ENCODE measurements around the gene TLE6. TPM values are rescaled to one million over a fixed set of nuclear protein-coding genes. Genes with fewer than 3 reads are reported as not detected.

Gene TLE6
- total RNA-seq, 1 donor from 2014 or later = 21.0 TPM

- Mint-ChIP-seq H3K4me3 (ENCODE audit: low read depth) (no peak overlapping the region), H3K36me3 (ENCODE audit: insufficient read depth) (peaks cover 24% of the 10 kb centered on the region), H3K4me1 (ENCODE audit: low read depth) (no peaks in the 10 kb centered on the region), H3K27ac (no peak overlapping the region), H3K9me3 (ENCODE audit: low read depth) (no peaks in the 10 kb centered on the region), H3K27me3 (no peaks in the 10 kb centered on the region)
- no peak for DNase-seq (ENCODE audit: low spot score, unreplicated experiment)
- TF ChIP-seq, protein P1, sequence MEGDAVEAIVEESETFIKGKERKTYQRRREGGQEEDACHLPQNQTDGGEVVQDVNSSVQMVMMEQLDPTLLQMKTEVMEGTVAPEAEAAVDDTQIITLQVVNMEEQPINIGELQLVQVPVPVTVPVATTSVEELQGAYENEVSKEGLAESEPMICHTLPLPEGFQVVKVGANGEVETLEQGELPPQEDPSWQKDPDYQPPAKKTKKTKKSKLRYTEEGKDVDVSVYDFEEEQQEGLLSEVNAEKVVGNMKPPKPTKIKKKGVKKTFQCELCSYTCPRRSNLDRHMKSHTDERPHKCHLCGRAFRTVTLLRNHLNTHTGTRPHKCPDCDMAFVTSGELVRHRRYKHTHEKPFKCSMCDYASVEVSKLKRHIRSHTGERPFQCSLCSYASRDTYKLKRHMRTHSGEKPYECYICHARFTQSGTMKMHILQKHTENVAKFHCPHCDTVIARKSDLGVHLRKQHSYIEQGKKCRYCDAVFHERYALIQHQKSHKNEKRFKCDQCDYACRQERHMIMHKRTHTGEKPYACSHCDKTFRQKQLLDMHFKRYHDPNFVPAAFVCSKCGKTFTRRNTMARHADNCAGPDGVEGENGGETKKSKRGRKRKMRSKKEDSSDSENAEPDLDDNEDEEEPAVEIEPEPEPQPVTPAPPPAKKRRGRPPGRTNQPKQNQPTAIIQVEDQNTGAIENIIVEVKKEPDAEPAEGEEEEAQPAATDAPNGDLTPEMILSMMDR (IDR thresholded peaks at IDR 0.05; ENCODE audit: unreplicated experiment) = no peak
These were observed 36.8 kb downstream of the TLE6 start for GRCh38 chr19:3014135-3014534.

DNA sequence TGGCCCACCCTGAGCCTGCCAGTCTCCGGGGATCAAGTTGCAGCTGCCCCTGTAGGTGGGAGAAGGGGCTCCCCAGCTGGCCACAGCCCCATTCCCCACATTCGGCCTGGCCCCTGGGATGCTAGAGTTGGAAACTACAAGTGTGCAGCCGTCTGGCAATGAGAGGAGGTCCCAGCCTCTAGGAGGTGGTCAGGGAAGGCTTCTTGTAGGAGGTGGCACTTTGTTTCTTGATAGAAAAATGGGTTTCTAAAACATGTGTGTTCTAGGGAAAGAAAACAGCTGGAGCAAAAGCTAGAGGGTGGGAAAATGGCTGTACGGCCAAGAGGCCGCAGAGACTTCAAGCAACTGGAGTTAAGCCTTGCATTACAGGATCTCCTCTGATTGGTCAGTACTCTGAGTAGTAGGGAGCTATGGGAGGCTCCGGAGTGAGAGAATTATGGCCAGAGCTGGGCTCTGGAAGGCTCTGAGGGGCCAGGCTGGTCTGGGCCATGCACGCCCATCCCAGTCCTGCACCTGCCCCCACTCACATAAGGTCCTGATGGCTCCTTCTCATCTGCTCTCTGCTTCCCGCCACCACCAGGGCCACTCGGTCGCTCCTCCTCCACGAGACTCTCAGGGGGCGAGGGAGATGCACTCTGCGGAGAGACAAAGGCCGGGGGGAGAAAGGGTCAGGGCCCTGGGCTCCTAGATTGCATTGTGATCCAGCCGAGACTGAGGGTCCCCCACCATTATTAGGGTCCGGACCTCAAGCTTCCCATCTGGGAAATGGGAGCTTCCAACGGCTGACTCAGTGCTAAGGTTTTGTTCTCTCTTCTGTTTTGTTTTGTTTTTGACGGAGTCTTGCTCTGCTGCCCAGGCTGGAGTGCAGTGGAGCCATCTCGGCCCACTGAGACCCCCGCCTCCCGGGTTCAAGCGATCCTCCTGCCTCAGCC is 38.0 kb downstream of the TLE6 start:
- Mint-ChIP-seq H3K27me3 (no peaks in the 10 kb centered on the region), H3K4me1 (ENCODE audit: low read depth) (no peaks in the 10 kb centered on the region), H3K9me3 (ENCODE audit: low read depth) (no peaks in the 10 kb centered on the region), H3K4me3 (ENCODE audit: low read depth) (no peak overlapping the region), H3K36me3 (ENCODE audit: insufficient read depth) (peaks cover 25% of the 10 kb centered on the region), H3K27ac (no peak overlapping the region)
- TF ChIP-seq, protein P1 (IDR thresholded peaks at IDR 0.05; ENCODE audit: unreplicated experiment) = no peak
- no peak for DNase-seq (ENCODE audit: low spot score, unreplicated experiment)

DNA sequence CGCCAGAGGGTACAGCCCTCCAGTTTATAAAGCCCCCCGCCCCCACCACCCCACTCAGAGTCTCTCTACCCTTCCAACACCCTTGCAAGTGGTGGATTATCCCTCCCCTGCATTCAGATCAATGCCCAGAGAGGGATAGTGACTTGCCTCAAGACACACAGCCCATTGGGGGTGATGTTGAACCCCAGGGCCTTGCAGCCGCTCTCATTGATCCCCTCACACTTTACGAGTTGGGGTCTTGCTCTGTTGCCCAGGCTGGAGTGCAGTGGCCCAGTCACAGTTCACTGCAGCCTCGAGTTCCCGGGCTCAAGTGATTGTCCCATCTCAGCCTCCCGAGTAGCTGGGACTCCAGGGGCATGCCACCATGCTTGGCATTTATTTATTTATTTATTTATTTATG is 40.6 kb downstream of the TLE6 start:
- Mint-ChIP-seq H3K36me3 (ENCODE audit: insufficient read depth) (peaks cover 20% of the 10 kb centered on the region), H3K4me1 (ENCODE audit: low read depth) (peaks cover 2% of the 10 kb centered on the region), H3K4me3 (ENCODE audit: low read depth) (no peak overlapping the region), H3K27ac (no peak overlapping the region), H3K9me3 (ENCODE audit: low read depth) (no peaks in the 10 kb centered on the region), H3K27me3 (no peaks in the 10 kb centered on the region)
- DNase-seq (ENCODE audit: low spot score, unreplicated experiment) = no peak
- TF ChIP-seq, protein P1 (IDR thresholded peaks at IDR 0.05; ENCODE audit: unreplicated experiment) = no peak

DNA sequence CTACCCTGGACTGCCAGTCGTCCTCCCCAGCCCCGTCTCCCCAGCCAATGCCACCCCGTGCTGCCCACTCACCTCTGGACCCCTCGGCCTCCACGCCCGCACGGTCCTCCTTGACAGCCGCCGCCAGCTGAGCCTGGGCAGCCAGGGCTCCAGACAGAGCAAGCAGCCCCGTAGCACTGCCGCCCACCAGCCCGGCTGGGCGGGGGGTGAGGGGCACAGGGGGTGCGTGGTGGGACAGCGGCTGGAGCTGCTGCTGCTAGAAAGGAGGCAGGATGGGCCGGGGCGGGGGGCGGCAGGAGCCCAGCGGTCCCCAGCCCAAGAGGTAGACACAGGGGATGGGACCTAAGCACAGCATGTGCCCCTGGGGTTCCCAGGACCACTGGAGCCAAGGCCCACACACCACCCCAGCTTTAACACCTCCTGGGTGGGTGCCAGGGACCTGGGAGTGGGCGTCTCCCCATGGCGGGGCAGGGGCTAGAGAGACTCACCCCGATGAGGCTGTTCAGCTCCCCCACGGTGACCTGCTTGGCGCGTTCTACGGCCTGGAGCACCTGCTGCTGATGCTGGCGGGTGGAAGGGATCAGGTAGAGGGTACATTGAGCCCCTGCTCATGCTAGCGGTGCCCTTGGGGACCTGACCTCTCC is 42.0 kb downstream of the TLE6 start:
- TF ChIP-seq, protein P1 (IDR thresholded peaks at IDR 0.05; ENCODE audit: unreplicated experiment) = no peak
- Mint-ChIP-seq H3K9me3 (ENCODE audit: low read depth) (no peaks in the 10 kb centered on the region), H3K36me3 (ENCODE audit: insufficient read depth) (peaks cover 19% of the 10 kb centered on the region), H3K27me3 (no peaks in the 10 kb centered on the region), H3K4me3 (ENCODE audit: low read depth) (no peak overlapping the region), H3K4me1 (ENCODE audit: low read depth) (peaks cover 4% of the 10 kb centered on the region), H3K27ac (no peak overlapping the region)
- DNase-seq (ENCODE audit: low spot score, unreplicated experiment) = no peak

DNA sequence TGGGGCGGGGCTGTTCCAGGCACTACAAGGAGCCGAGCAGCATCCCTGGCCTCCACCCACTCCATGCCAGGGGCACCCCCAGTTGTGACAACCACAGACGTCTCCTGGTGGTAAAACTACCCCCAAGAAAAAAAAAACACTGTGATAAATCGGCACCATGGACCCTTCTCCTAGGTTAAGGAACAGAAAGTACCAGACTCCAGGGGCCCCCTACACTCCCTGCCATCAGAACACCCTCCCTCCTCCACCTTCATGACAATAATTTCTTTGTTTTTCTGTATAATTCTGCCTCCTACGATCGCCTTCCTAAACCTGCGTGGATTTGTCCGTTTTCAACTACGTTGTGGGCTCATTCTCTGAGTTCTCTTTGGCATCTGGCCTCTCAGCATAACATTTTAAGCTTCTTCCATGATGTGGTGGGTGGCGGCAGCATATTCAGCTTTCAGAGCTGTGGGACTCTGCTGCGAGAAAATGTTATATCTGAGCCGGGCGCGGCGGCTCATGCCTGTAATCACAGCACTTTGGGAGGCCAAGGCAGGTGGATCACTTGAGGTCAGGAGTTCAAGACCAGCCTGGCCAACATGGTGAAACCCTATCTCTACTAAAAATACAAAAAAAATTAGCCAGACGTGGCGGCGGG is 43.1 kb downstream of the TLE6 start:
- TF ChIP-seq, protein P1 (IDR thresholded peaks at IDR 0.05; ENCODE audit: unreplicated experiment) = no peak
- peaks cover 14% of the 10 kb centered on the region for H3K4me1 Mint-ChIP-seq (ENCODE audit: low read depth)
- H3K36me3 Mint-ChIP-seq (ENCODE audit: insufficient read depth) = peaks cover 12% of the 10 kb centered on the region
- DNase-seq (ENCODE audit: low spot score, unreplicated experiment) = no peak
- no peak overlapping the region for H3K4me3 Mint-ChIP-seq (ENCODE audit: low read depth)
- H3K9me3 Mint-ChIP-seq (ENCODE audit: low read depth) = no peaks in the 10 kb centered on the region
- no peak overlapping the region for H3K27ac Mint-ChIP-seq
- H3K27me3 Mint-ChIP-seq = no peaks in the 10 kb centered on the region
